GM18868 (cell line): Measurements from ENCODE around the gene ZMYND15.
"Not testable (repeated sequence)": the region's sequence is repeated elsewhere in the genome, so short reads cannot be mapped to it uniquely, and the experiment has no call there.

ENCODE experiments used
- ATAC-seq: cut with Tn5 transposase; IDR thresholded peaks from one replicate; pipeline ENCODE4 v1.9.1; 2021; ENCODE audit warnings: mild to moderate bottlenecking, moderate library complexity; ENCODE audit not compliant: unreplicated experiment

The ZMYND15 gene, protein sequence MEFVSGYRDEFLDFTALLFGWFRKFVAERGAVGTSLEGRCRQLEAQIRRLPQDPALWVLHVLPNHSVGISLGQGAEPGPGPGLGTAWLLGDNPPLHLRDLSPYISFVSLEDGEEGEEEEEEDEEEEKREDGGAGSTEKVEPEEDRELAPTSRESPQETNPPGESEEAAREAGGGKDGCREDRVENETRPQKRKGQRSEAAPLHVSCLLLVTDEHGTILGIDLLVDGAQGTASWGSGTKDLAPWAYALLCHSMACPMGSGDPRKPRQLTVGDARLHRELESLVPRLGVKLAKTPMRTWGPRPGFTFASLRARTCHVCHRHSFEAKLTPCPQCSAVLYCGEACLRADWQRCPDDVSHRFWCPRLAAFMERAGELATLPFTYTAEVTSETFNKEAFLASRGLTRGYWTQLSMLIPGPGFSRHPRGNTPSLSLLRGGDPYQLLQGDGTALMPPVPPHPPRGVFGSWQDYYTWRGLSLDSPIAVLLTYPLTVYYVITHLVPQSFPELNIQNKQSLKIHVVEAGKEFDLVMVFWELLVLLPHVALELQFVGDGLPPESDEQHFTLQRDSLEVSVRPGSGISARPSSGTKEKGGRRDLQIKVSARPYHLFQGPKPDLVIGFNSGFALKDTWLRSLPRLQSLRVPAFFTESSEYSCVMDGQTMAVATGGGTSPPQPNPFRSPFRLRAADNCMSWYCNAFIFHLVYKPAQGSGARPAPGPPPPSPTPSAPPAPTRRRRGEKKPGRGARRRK

DNA sequence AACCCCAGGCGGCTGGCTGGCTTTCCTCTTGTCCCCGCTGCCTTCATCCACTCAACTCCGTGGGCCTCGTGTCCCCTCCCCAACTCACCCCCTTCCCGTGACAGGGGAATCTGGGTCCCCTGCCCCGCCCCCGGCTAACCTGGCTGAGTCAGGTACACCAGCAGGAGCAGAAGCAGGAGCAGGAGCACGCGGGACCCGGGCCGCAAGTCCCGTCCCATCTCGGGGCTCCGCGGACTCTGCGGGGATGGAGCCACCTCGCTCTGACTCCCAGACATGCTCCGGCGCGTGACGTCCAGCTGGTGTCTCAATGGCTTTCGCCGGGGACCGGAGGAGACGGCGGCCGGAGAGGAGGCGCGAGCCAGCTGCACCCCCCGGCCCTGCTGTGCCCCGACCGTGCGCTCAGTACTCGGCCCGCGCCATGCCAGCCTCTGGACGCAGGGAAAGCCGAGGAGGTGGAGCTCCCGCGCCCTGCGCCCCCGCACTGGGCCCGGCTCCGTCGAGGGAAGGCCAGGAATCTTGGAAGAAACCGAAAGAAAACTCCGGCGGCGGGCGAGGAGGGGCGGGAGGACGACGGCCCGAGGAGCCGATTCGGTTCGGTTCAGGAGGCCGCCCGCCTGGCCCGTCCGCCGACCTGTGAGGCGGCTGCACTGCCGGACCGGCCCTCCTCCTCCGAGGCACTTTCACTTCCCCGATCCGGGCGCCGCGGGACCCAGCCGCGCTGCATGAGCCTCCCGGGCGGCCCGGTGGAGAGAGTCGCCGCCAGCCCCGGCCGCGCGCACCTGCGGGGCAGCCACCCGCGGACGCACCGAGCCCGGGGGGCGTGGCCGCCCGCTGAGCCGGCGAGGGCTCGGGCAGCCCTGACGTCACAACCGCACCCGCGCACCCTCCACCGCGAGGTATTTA, at the start of gene ZMYND15, which contains the start of gene CXCL16:
Gene ZMYND15, plus strand, starts transcription at position 712 of the 903 bp plus-strand sequence. CDS start 716 bp downstream, outside the sequence.
Gene CXCL16, minus strand, starts transcription at position 807 of the 903 bp plus-strand sequence. Its CDS starts 589 bp downstream, at position 218.
- ATAC-seq: no peak

DNA sequence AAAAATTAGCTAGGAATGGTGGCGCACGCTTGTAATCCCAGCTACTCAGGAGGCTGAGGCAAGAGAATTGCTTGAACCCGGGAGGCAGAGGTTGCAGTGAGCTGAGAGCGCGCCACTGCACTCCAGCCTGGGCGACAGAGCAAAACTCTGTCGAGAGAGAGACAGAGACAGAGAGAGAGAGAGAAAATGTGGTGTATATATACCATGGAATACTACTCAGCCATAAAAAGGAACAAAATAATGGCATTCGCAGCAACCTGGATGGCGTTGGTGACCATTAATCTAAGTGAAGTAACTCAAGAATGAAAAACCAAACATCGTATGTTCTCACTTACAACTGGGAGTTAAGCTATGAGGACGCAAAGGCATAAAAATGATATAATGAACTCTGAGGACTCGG, 49.8 kb upstream of the ZMYND15 start:
- ATAC-seq: not testable (repeated sequence)

DNA sequence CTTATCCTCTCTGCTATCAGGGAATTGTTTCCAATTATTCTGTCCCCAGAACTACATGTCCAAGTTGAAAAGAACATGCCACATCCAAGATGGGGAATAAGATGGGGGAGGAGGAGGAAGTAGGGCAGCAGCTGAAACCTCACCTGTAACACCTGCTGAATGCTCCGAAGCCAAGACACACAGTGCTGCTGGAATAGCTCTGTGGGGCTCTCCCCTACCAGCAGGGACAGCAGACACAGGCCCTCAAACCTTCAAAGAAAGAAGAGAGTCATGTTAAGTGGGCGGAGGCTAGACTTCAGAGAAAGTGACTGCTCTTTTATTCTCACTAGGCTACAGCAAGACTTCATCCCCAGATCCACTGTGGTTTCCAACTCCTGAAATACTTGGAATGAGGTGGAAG, 48.9 kb upstream of the ZMYND15 start:
- ATAC-seq: no peak

DNA sequence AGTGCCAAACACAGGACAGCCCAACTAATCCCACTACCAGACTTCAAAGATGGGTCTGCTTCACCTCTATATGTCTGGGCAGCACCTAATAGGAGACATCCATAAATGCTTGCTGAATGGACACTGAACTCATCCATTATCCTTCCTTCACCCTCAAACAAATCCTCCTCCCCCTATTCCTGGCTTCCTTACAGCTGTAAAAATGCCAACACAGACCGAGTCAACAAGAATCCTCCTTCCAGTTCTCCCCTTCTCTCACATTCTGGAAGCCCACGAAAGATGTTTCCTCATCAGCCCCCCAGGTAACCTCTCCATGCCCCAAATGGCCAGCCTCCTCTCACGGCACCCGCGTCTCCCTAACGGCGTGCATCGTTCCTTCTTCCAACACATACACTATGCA, 47.9 kb upstream of the ZMYND15 start:
- no peak for ATAC-seq

DNA sequence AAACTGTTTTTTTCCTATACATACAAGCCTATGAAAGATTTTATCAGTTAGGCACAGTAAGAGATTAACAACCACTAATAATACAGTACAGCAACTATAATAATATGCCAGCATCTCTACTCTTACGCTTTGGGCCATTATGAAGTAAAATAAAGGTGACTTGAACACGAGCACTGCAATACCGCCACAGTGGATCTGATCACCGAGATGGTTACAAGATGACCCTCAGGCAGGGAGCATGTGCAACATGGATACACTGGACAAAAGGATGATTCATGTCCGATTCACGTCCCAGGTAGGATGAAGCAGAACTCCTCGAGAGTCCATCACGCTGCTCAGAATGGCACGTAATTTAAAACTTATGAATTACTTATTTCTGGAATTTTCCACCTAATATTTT, 46.2 kb upstream of the ZMYND15 start:
- no peak for ATAC-seq

DNA sequence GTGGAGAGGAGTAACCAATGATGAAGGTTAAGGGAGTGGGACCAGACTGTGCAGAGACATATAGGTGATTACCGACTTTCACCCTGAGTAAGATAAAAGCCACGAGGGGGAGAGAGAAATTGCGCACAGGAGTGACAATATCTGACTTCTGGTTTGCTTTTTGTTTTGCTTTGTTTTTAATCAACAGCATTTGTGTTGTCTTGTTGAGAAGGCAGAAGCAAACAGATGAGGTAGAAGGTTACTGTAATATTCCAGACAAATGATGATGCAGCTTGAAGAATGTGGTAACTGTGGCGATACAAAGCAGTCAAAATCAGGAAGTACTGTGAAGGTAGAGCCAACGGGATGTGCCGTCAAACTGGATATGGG, 43.2 kb upstream of the ZMYND15 start:
- ATAC-seq: no peak

DNA sequence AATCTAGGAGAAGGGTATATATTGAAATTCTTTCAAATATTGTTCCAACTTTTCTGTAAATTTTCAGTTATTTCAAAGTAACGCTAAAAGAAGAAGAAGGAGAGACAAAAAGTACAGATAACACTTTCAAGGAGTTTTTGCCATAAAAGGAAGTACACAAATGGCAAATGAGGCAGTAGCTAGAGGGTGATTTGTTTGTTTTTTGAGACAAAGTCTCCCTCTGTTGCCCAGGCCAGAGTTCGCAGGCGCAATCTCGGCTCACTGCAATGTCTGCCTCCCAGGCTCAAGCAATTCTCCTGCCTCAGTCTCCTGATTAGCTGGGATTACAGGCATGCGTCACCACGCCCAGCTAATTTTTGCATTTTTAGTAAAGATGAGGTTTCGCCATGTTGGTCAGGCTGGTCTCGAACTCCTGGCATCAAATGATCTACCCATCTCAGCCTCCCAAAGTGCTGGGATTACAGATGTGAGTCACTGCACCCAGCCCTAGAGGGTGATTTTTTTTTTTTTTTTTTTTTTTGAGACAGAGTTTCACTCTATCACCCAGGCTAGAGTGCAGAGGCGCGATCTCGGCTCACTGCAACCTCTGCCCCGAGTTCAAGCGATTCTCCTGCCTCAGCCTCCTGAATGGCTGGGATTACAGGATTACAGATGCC, 40.1 kb upstream of the ZMYND15 start:
- ATAC-seq: not testable (repeated sequence)

DNA sequence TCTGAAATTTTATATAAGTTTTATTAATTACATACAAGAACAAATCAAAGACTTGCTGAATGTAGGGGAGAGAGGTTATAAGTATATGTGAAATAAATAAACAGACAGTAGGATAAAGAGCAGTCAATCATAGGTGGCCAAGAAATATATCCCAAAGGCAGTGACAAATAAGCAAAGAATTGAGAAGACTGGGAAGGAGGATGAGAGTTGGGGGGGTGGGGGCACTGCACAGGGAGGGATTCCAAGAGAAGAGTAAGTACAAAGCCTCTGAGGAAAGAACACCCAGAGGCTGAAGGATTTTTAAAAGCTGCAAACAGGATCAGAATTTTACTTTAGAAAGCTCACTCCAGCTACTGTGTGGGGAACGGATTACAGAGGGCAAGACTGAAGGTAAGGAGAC, 38.5 kb upstream of the ZMYND15 start:
- ATAC-seq: no peak

DNA sequence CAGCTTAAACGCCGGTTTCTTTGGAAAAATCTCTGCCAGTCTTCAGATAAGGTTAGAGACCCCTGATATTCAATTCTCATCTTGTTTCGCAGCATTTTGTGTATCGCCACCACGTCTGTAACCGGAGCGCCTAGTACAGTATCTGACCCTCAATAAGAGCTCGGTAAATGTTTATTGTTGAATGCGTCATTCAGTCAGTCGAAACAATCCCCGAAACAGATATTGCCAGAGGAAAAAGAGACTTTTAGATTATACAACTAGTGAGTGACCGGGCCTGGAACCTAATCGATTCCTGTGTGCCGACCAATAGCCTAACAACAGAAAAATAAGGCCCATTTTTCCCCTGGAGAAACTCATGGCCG, 36.3 kb upstream of the ZMYND15 start:
- ATAC-seq: no peak

DNA sequence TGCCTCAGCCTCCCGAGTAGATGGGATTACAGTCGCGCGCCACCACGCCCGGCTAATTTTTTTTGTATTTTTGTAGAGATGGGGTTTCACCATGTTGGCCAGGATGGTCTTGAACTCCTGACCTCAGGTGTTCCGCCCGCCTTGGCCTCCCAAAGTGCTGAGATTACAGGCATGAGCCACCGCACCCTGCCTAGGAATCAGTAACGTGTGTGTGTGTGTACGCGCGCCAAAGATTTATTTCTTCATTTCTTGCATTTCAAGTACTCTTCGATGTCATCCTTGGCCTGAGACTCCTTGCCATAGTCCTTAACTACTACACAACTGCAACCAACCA, 35.1 kb upstream of the ZMYND15 start:
- not testable (repeated sequence) for ATAC-seq

DNA sequence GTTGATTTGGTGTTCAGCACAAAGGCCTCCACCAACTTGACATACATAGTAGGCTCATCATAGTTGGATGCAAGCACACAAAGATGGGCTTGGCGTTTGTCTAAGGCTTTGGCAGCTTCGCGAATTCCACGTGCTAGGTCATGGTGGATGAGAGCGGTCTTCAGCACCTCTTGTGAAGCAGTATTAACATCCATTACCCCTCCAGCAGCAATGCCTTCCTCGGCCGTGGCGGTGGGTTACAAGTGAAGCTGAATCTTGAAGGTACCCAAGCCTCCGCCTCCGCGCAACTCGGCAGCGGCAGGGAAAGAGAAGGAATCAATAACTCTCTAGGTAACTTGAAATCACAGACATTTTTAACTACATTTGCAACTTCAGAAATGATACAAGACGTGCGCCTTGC, 34.6 kb upstream of the ZMYND15 start:
- ATAC-seq: no peak

DNA sequence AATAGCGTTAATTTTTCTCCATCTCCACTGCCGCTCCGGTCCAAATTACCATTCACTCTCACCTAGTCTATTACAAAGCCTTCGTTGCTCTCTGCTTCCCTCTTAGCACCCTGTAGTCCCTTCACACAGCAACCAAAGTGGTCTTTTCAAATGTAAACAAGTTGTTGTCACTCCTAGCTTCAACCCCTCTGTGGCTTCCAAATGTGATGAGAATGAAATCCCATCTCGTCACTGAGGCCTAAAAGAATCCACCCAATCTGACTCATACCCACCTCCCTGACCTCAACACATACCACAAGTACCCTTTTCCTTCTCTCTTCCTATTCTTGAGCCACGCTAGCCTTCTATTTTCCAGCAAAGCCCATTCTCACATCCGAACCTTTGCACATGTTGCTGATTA, 33.5 kb upstream of the ZMYND15 start:
- ATAC-seq: no peak

DNA sequence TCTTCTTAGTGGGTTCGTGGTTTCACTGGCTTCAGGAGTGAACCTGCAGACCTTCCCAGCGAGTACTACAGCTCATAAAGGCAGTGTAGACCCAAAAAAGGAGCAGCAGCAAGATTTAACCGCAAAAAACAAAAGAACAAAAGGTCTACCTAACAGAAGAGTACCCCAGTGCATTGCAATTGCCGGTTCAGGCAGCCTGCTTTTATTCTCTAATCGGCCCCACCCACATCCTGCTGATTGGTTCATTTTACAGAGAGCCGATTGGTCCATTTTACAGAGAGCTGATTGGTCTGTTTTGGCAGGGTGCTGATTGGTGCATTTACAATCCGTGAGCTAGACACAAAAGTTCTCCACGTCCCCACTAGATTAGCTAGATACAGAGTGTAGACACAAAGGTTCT, 31.2 kb upstream of the ZMYND15 start:
- no peak for ATAC-seq

DNA sequence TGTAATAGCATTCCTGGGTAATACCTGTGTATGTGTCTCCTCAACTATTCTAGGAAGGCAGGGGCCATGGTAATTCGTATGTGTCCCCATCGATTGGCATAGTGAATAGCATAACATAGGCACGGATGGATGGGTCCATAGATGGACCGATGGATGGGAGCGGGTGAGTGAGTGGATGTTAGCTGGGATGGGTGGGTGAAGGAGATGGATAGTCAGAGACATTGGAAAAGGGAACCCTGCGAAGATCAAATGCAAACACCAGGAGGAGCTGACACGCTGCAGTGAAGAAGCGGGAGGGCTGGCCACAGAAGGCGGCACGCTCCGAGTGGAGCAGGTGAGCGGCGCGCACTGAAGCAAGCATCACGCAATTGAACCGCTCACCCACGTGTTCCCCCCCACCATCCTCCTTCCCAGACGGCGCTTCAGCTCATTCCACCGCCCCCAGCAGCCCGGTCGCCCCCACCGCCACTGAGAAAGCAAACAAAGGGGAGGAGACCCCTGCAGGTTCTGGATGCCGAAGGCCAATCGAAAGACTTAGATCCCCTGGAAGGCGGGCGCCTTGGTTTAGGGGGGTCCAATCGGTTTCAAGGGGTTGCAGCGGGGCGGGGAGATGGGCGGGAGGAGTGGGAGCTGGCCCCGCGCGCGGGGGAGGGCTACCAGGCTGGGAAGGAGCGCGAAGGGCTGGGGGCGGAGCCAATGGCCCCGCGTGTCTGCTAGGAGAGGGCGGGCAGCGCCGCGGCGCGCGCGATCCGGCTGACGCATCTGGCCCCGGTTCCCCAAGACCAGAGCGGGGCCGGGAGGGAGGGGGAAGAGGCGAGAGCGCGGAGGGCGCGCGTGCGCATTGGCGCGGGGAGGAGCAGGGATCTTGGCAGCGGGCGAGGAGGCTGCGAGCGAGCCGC, 29.6 kb upstream of the ZMYND15 start, which contains the start of gene ARRB2:
Gene ARRB2, plus strand, starts transcription at position 839 of the 899 bp plus-strand sequence. CDS start 90 bp downstream, outside the sequence.
- ATAC-seq: peak; percentile 86

DNA sequence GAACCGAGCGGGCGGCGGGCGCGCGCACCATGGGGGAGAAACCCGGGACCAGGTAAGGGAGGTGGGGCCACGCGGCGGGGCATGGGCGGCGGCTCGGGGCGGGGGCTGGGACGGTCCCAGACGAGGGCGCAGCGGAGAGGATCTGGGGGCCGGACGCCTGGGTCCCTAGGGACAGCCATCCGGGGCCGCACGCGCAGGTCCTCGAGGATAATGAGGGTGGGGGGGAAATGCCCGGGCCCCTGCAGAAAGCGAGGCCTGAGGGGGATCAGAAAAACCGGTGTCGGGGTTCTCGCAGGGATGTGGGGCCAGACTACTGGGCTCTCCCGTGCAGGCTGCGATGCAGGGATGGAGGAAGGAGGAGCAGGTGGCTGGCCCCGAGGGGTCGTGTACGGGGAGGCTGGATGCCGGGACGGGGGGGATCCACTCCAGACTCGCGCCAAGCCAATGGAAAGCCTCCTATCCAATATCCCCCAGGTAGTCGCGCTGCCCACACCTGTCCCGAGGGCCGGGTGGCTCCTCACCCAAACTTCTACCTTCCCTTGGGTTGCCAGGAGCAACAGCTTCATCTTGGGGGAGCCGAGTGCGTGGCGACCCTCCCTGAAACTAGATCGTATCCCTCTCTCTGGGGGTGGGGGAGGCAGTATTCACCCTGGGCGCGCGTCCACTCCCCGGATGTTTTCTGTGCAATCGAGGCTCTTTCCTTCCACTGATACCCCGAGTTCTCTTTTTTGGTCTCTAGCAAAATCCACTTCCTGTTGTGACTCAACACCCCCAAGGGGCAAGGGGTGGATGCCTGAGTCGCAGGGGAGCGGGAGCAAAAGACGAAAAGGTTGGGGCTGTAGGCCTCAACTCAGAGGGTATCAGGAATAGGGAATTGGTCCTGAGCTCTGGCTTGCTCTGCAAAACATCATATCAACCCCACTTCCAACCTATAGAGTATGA, 28.7 kb upstream of the ZMYND15 start:
- no peak for ATAC-seq

DNA sequence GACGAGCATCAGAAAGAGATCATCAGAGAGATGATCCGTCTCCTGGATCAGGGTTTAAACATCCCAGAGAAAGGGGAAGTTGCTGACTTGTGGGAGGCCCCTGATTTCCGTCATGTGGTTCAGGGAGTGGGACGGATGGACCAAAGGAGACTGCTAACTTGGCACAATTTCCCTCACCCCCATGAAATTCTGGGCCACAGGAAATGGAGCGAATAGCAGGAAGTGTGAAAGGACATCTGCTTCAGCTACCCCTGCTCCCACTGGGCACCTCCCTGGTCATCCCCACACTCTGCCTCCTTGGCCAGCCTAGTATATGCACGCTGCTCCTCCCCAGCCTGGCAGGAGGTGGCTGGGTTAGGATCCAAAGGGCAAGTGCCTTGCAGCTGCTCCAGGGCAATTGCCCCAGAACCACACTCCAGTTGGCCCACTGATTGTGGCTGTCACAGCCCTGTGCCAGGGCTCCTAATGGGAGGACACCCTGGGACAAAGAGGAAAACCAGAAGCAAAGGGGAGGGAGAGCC, 27.9 kb upstream of the ZMYND15 start:
- no peak for ATAC-seq

DNA sequence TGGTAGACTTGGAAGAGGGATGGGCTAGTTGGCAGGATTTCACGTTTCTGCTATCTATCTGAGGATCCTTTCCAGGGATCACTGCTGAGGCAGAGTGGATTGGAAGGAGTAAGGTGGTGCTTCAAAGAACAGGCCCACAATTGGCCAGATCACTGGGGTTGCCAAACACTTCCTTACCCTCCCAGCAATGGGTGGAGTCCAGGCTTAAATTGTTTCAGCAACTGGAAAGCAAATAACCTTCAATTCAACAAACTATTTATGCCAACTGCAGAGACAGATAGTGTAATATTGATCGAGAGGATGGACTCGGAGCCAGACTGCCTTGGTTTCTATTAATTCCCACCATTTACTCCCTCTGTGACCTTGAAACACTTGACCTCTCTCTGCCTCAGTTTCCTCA, 27.1 kb upstream of the ZMYND15 start:
- ATAC-seq: no peak

DNA sequence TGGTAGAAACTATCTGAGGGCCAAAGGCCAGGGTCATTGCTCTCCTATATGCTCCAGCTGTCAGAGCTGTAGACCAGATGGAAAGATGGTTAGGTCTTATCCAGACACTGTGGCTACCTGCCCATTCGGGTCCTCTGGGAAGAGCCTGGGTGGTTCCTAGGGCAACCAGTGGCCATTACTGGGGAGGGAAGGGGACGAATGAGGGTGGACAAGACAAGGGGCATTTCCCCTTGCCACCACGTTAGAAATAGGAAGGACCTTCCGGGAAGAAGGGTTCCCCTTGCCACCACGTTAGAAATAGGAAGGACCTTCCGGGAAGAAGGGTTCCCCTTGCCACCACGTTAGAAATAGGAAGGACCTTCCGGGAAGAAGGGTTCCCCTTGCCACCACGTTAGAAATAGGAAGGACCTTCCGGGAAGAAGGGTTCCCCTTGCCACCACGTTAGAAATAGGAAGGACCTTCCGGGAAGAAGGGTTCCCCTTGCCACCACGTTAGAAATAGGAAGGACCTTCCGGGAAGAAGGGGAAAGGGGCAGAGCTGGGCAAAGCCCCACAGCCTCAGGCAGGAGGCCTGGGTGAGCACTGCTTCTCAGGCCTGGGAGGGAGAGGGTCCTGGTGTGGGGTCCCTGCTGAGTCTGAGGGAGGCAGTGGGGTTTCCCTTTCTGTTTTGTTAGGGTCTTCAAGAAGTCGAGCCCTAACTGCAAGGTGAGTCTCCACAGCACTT, 25.1 kb upstream of the ZMYND15 start:
- ATAC-seq: not testable (repeated sequence)
